Neural crest cell (in vitro differentiated cells): ENCODE data around the gene NMS. TPM values are rescaled to one million over a fixed set of nuclear protein-coding genes. Genes with fewer than 3 reads are reported as not detected.

Experiments
- DNase-seq: peaks from one replicate; pipeline ENCODE4 v3.0.0; 2021; ENCODE audit warnings: low read depth, mixed read lengths, low spot score
- H3K27ac Mint-ChIP-seq: one replicate; pipeline ENCODE4 v1.8.0; 2021; ENCODE audit warnings: mild to moderate bottlenecking, mixed read lengths; ENCODE audit not compliant: unreplicated experiment
- H3K27me3 Mint-ChIP-seq: 2 replicates; pipeline ENCODE4 v1.8.0; 2021; ENCODE audit warnings: low read depth, mild to moderate bottlenecking, mixed read lengths
- H3K36me3 Mint-ChIP-seq: 2 replicates; pipeline ENCODE4 v1.8.0; 2021; ENCODE audit warnings: low read depth, mild to moderate bottlenecking, mixed read lengths
- H3K4me1 Mint-ChIP-seq: 2 replicates; pipeline ENCODE4 v1.8.0; 2021; ENCODE audit warnings: mixed read lengths
- H3K4me3 Mint-ChIP-seq: one replicate; pipeline ENCODE4 v1.8.0; 2021; ENCODE audit warnings: mild to moderate bottlenecking, mixed read lengths
- H3K9me3 Mint-ChIP-seq: 2 replicates; pipeline ENCODE4 v1.8.0; 2021; ENCODE audit warnings: mixed read lengths
- CTCF ChIP-seq: fragments of 200-600 bp; sonication (generic); conservative IDR thresholded peaks from 2 replicates; pipeline ENCODE4 v1.5.0; 2021; ENCODE audit warnings: antibody characterized with exemption, mild to moderate bottlenecking
- total RNA-seq: library from RNA; stranded (reverse); gene quantifications from 2 replicates; pipeline ENCODE4 v1.2.1, GENCODE V29; 2021

Gene NMS
- total RNA-seq, 1 donor from 2014 or later: not detected

- H3K4me3 Mint-ChIP-seq: no peak overlapping the region
- no peak overlapping the region for H3K27ac Mint-ChIP-seq
- no peaks in the 10 kb centered on the region for H3K4me1 Mint-ChIP-seq
- peaks cover 19% of the 10 kb centered on the region for H3K27me3 Mint-ChIP-seq
- H3K9me3 Mint-ChIP-seq: peaks cover 4% of the 10 kb centered on the region
- peaks cover 9% of the 10 kb centered on the region for H3K36me3 Mint-ChIP-seq
- no peak for DNase-seq
- no peak for TF ChIP-seq CTCF
Observed at GRCh38 chr2:100460904-100461530, 9.3 kb upstream of the NMS start.

GRCh38 chr2:100470898-100471514, 724 bp downstream of the NMS start:
- Mint-ChIP-seq H3K9me3 (no peaks in the 10 kb centered on the region), H3K36me3 (no peaks in the 10 kb centered on the region), H3K27ac (no peak overlapping the region), H3K4me1 (no peaks in the 10 kb centered on the region), H3K27me3 (peaks cover 70% of the 10 kb centered on the region), H3K4me3 (no peak overlapping the region)
- no peak for TF ChIP-seq CTCF
- DNase-seq: peak; percentile 78

GRCh38 chr2:100476606-100477005, 6.3 kb downstream of the NMS start:
- no peak overlapping the region for H3K4me3 Mint-ChIP-seq
- H3K4me1 Mint-ChIP-seq: no peaks in the 10 kb centered on the region
- no peaks in the 10 kb centered on the region for H3K36me3 Mint-ChIP-seq
- peaks cover 45% of the 10 kb centered on the region for H3K27me3 Mint-ChIP-seq
- no peak for TF ChIP-seq CTCF
- no peaks in the 10 kb centered on the region for H3K9me3 Mint-ChIP-seq
- DNase-seq: no peak
- no peak overlapping the region for H3K27ac Mint-ChIP-seq

GRCh38 chr2:100482741-100483140, 12.5 kb downstream of the NMS start:
- no peak for DNase-seq
- Mint-ChIP-seq H3K9me3 (peaks cover 3% of the 10 kb centered on the region), H3K27ac (no peak overlapping the region), H3K4me3 (no peak overlapping the region), H3K27me3 (peaks cover 12% of the 10 kb centered on the region), H3K36me3 (no peaks in the 10 kb centered on the region), H3K4me1 (no peaks in the 10 kb centered on the region)
- TF ChIP-seq CTCF: no peak

- Mint-ChIP-seq H3K36me3 (no peaks in the 10 kb centered on the region), H3K4me1 (no peaks in the 10 kb centered on the region), H3K9me3 (peaks cover 3% of the 10 kb centered on the region), H3K27me3 (peaks cover 8% of the 10 kb centered on the region), H3K4me3 (no peak overlapping the region), H3K27ac (no peak overlapping the region)
- no peak for DNase-seq
- no peak for TF ChIP-seq CTCF
Observed at GRCh38 chr2:100483895-100484294, 13.6 kb downstream of the NMS start.
